K562 (cell line): ENCODE results near the gene TXNRD1. TPM values are rescaled to one million over a fixed set of nuclear protein-coding genes. Genes with fewer than 3 reads are reported as not detected.

Experiments
- NFYB ChIP-seq: IDR thresholded peaks from 2 replicates; pipeline ENCODE4 v1.6.1; 2011; ENCODE audit warnings: mild to moderate bottlenecking, moderate library complexity; ENCODE audit not compliant: insufficient read length; ENCODE audit errors: extremely low read depth
- PTRF ChIP-seq: fragments of 450-650 bp; IDR thresholded peaks from 2 replicates; pipeline ENCODE4 v1.6.1; 2016; ENCODE audit warnings: mild to moderate bottlenecking, missing genetic modification characterization, missing compliant biosample characterization
- ZNF77 ChIP-seq: fragments of 250-450 bp; sonication (Bioruptor Pico); IDR thresholded peaks from 2 replicates; pipeline ENCODE4 v1.5.0; 2020
- polyA plus RNA-seq, 8 experiments: library from polyadenylated mRNA; depleted of rRNA in 4 of 8; stranded (reverse) in 5 of 8; unstranded in 3 of 8; fragments of >200 nt; fragmentation: Nextera tagmentation in 2 of 8; fragmentation: Illumina TruSeq in 1 of 8; extraction: Ambion mirVana in 2 of 8; extraction: Trizol in 1 of 8; gene quantifications; 2 replicates each; pipeline versions ENCODE4 v1.2.1 to v1.2.3, GENCODE V29; 2011 to 2014; ENCODE audit warnings: inconsistent platforms in 1 of 8, missing spikeins in 1 of 8
- total RNA-seq, 7 experiments: library from RNA; depleted of rRNA in 6 of 7; stranded (reverse); fragments of >200 nt in 6 of 7; fragmentation: Illumina TruSeq in 2 of 7; extraction: Trizol in 2 of 7; gene quantifications; 2 replicates each; pipeline versions ENCODE4 v1.2.1 to v1.2.3, GENCODE V29; 2011 to 2021; ENCODE audit warnings: low replicate concordance in 1 of 7
- TF ChIP-seq, protein P1 (sequence below), 2 experiments: fragments of 450-650 bp in 1 of 2; sonication (generic) in 1 of 2; formaldehyde crosslinking in 1 of 2; IDR thresholded peaks; 2 replicates each; pipeline versions ENCODE4 v1.7.1 to v1.9.0; 2016 to 2022; ENCODE audit warnings: inconsistent platforms in 1 of 2, mild to moderate bottlenecking in 1 of 2, missing genetic modification reagents in 1 of 2
- TF ChIP-seq, protein P2 (sequence below): fragments of 450-650 bp; IDR thresholded peaks from 2 replicates; pipeline ENCODE4 v1.6.1; 2016
- TF ChIP-seq, protein P3 (sequence below): fragments of 150-350 bp; IDR thresholded peaks from 2 replicates; pipeline ENCODE4 v1.6.1; 2014; ENCODE audit warnings: low read depth, mild to moderate bottlenecking, low read length, borderline replicate concordance
- TF ChIP-seq, protein P4 (sequence below): sonication (generic); formaldehyde crosslinking; IDR thresholded peaks from 2 replicates; pipeline ENCODE4 v1.8.1; 2023; ENCODE audit warnings: mild to moderate bottlenecking, missing genetic modification reagents

TXNRD1 gene
- total and polyA plus RNA-seq, 9 of the 15 experiments (the other 6 are each of a cell fraction or from before 2014, with no cell fraction given): 107 to 189 (median 146) TPM

DNA sequence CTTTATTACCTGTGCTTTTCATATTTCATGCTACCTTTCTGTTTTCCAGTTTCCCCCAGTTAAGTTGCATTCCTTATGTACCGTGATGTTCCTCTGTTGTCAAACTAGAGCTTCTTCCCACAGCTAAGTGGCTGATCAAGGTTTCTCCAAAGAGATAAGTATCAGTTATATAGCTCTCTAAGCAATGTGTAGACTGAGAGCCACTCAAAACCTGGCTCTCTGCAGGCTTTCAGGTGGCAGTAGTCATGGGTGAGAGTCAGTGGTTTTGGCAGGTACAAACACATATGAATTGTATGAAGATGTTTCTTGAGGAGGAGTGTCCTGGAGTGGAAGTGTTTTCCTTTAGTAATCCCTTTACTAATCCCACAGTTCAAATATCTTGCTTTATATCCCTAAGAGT lies 28.4 kb downstream of the TXNRD1 start (continued):
- TF ChIP-seq, protein P1, sequence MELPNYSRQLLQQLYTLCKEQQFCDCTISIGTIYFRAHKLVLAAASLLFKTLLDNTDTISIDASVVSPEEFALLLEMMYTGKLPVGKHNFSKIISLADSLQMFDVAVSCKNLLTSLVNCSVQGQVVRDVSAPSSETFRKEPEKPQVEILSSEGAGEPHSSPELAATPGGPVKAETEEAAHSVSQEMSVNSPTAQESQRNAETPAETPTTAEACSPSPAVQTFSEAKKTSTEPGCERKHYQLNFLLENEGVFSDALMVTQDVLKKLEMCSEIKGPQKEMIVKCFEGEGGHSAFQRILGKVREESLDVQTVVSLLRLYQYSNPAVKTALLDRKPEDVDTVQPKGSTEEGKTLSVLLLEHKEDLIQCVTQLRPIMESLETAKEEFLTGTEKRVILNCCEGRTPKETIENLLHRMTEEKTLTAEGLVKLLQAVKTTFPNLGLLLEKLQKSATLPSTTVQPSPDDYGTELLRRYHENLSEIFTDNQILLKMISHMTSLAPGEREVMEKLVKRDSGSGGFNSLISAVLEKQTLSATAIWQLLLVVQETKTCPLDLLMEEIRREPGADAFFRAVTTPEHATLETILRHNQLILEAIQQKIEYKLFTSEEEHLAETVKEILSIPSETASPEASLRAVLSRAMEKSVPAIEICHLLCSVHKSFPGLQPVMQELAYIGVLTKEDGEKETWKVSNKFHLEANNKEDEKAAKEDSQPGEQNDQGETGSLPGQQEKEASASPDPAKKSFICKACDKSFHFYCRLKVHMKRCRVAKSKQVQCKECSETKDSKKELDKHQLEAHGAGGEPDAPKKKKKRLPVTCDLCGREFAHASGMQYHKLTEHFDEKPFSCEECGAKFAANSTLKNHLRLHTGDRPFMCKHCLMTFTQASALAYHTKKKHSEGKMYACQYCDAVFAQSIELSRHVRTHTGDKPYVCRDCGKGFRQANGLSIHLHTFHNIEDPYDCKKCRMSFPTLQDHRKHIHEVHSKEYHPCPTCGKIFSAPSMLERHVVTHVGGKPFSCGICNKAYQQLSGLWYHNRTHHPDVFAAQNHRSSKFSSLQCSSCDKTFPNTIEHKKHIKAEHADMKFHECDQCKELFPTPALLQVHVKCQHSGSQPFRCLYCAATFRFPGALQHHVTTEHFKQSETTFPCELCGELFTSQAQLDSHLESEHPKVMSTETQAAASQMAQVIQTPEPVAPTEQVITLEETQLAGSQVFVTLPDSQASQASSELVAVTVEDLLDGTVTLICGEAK (IDR thresholded peaks at IDR 0.05): no peak
- TF ChIP-seq, protein P1 (CRISPR knock-in tag; IDR thresholded peaks at IDR 0.05): no peak
- TF ChIP-seq NFYB: no peak
- TF ChIP-seq, protein P2, sequence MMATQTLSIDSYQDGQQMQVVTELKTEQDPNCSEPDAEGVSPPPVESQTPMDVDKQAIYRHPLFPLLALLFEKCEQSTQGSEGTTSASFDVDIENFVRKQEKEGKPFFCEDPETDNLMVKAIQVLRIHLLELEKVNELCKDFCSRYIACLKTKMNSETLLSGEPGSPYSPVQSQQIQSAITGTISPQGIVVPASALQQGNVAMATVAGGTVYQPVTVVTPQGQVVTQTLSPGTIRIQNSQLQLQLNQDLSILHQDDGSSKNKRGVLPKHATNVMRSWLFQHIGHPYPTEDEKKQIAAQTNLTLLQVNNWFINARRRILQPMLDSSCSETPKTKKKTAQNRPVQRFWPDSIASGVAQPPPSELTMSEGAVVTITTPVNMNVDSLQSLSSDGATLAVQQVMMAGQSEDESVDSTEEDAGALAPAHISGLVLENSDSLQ: no peak
- TF ChIP-seq, protein P3, sequence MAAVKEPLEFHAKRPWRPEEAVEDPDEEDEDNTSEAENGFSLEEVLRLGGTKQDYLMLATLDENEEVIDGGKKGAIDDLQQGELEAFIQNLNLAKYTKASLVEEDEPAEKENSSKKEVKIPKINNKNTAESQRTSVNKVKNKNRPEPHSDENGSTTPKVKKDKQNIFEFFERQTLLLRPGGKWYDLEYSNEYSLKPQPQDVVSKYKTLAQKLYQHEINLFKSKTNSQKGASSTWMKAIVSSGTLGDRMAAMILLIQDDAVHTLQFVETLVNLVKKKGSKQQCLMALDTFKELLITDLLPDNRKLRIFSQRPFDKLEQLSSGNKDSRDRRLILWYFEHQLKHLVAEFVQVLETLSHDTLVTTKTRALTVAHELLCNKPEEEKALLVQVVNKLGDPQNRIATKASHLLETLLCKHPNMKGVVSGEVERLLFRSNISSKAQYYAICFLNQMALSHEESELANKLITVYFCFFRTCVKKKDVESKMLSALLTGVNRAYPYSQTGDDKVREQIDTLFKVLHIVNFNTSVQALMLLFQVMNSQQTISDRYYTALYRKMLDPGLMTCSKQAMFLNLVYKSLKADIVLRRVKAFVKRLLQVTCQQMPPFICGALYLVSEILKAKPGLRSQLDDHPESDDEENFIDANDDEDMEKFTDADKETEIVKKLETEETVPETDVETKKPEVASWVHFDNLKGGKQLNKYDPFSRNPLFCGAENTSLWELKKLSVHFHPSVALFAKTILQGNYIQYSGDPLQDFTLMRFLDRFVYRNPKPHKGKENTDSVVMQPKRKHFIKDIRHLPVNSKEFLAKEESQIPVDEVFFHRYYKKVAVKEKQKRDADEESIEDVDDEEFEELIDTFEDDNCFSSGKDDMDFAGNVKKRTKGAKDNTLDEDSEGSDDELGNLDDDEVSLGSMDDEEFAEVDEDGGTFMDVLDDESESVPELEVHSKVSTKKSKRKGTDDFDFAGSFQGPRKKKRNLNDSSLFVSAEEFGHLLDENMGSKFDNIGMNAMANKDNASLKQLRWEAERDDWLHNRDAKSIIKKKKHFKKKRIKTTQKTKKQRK: no peak
- TF ChIP-seq ZNF77 (CRISPR knock-in tag): no peak
- no peak for TF ChIP-seq PTRF (tag)
- TF ChIP-seq, protein P4, sequence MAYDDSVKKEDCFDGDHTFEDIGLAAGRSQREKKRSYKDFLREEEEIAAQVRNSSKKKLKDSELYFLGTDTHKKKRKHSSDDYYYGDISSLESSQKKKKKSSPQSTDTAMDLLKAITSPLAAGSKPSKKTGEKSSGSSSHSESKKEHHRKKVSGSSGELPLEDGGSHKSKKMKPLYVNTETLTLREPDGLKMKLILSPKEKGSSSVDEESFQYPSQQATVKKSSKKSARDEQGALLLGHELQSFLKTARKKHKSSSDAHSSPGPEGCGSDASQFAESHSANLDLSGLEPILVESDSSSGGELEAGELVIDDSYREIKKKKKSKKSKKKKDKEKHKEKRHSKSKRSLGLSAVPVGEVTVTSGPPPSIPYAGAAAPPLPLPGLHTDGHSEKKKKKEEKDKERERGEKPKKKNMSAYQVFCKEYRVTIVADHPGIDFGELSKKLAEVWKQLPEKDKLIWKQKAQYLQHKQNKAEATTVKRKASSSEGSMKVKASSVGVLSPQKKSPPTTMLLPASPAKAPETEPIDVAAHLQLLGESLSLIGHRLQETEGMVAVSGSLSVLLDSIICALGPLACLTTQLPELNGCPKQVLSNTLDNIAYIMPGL (CRISPR knock-in tag): no peak
